Transverse colon (tissue), 4 donors: ENCODE results near the gene OPA3.

Experiments used
- POLR2AphosphoS5 ChIP-seq, 3 donors: sonication (generic); formaldehyde crosslinking; IDR thresholded peaks; one replicate each; pipeline ENCODE4 v1.6.1; 2016; ENCODE audit warnings: antibody characterized with exemption in 3 of 3
- TF ChIP-seq, protein P1 (sequence below), 5 experiments: fragments of 200-600 bp in 3 of 5; fragments of 450-650 bp in 2 of 5; sonication (generic) in 3 of 5; IDR thresholded peaks; 1 replicate in 2 of 5; 2 replicates in 3 of 5; pipeline ENCODE4 v1.5.1; 2016 to 2017; ENCODE audit warnings: antibody characterized with exemption in 5 of 5, inconsistent platforms in 3 of 5, mild to moderate bottlenecking in 2 of 5, moderate library complexity in 1 of 5

- peak in 2 of 3 donors; percentile 72 to 78 for TF ChIP-seq POLR2AphosphoS5 (IDR thresholded peaks at IDR 0.05)
- TF ChIP-seq, protein P1, sequence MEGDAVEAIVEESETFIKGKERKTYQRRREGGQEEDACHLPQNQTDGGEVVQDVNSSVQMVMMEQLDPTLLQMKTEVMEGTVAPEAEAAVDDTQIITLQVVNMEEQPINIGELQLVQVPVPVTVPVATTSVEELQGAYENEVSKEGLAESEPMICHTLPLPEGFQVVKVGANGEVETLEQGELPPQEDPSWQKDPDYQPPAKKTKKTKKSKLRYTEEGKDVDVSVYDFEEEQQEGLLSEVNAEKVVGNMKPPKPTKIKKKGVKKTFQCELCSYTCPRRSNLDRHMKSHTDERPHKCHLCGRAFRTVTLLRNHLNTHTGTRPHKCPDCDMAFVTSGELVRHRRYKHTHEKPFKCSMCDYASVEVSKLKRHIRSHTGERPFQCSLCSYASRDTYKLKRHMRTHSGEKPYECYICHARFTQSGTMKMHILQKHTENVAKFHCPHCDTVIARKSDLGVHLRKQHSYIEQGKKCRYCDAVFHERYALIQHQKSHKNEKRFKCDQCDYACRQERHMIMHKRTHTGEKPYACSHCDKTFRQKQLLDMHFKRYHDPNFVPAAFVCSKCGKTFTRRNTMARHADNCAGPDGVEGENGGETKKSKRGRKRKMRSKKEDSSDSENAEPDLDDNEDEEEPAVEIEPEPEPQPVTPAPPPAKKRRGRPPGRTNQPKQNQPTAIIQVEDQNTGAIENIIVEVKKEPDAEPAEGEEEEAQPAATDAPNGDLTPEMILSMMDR (IDR thresholded peaks at IDR 0.05), result no peak
Measured at GRCh38 chr19:45514376-45515051, 70.1 kb downstream of the OPA3 start.
